SK-N-SH treated with all-trans-retinoic acid at 6 μM for 48 hours (cell line): Measurements from ENCODE around the gene DBF4B.
"Not testable (repeated sequence)": the region's sequence is repeated elsewhere in the genome, so short reads cannot be mapped to it uniquely, and the experiment has no call there.

Experiments used
- BACH2 ChIP-seq: fragments of 250-450 bp; sonication (Bioruptor Pico); IDR thresholded peaks from 2 replicates; pipeline ENCODE4 v1.9.0; 2021; ENCODE audit warnings: mild to moderate bottlenecking, borderline replicate concordance
- CSDC2 ChIP-seq: fragments of 250-450 bp; sonication (Bioruptor Pico); IDR thresholded peaks from 2 replicates; pipeline ENCODE4 v1.5.0; 2020; ENCODE audit warnings: mild to moderate bottlenecking, moderate library complexity
- CSRNP3 ChIP-seq: fragments of 250-450 bp; sonication (Bioruptor Pico); IDR thresholded peaks from 2 replicates; pipeline ENCODE4 v1.5.1; 2021; ENCODE audit warnings: mild to moderate bottlenecking, moderate library complexity
- ISL1 ChIP-seq: fragments of 250-450 bp; sonication (Bioruptor Pico); IDR thresholded peaks from 2 replicates; pipeline ENCODE4 v2.1.2; 2022; ENCODE audit warnings: mild to moderate bottlenecking, moderate library complexity
- OSR1 ChIP-seq: fragments of 250-450 bp; sonication (Bioruptor Pico); IDR thresholded peaks from 2 replicates; pipeline ENCODE4 v1.8.0; 2022; ENCODE audit warnings: moderate library complexity, mild to moderate bottlenecking, inconsistent platforms
- PATZ1 ChIP-seq: fragments of 250-450 bp; sonication (Bioruptor Pico); IDR thresholded peaks from 2 replicates; pipeline ENCODE4 v1.8.0; 2020; ENCODE audit warnings: mild to moderate bottlenecking, moderate library complexity, borderline replicate concordance
- POU6F1 ChIP-seq: fragments of 250-450 bp; sonication (Bioruptor Pico); IDR thresholded peaks from 2 replicates; pipeline ENCODE4 v1.8.0; 2021; ENCODE audit warnings: low read depth, mild to moderate bottlenecking, moderate library complexity, borderline replicate concordance
- RARB ChIP-seq: fragments of 250-450 bp; sonication (Bioruptor Pico); IDR thresholded peaks from 2 replicates; pipeline ENCODE4 v1.8.0; 2021; ENCODE audit warnings: mild to moderate bottlenecking, moderate library complexity
- SNAI2 ChIP-seq: fragments of 250-450 bp; sonication (Bioruptor Pico); IDR thresholded peaks from 2 replicates; pipeline ENCODE4 v1.5.0; 2020; ENCODE audit warnings: mild to moderate bottlenecking, moderate library complexity
- TOX ChIP-seq: fragments of 250-450 bp; sonication (Bioruptor Pico); IDR thresholded peaks from 2 replicates; pipeline ENCODE4 v1.8.0; 2021; ENCODE audit warnings: mild to moderate bottlenecking, moderate library complexity, borderline replicate concordance
- ZC3H10 ChIP-seq: fragments of 250-450 bp; sonication (Bioruptor Pico); IDR thresholded peaks from 2 replicates; pipeline ENCODE4 v1.5.1; 2021; ENCODE audit warnings: mild to moderate bottlenecking, moderate library complexity
- ZNF565 ChIP-seq: fragments of 450-650 bp; formaldehyde crosslinking; conservative IDR thresholded peaks from 2 replicates; pipeline ENCODE4 v1.5.0; 2020; ENCODE audit warnings: low read depth, mild to moderate bottlenecking, moderate library complexity
- ZNF70 ChIP-seq: fragments of 450-650 bp; formaldehyde crosslinking; IDR thresholded peaks from 2 replicates; pipeline ENCODE4 v1.5.0; 2020; ENCODE audit warnings: mild to moderate bottlenecking, moderate library complexity
- ZNF8 ChIP-seq: fragments of 450-650 bp; formaldehyde crosslinking; IDR thresholded peaks from 2 replicates; pipeline ENCODE4 v1.5.0; 2020; ENCODE audit warnings: mild to moderate bottlenecking, moderate library complexity

- not testable (repeated sequence) for TF ChIP-seq OSR1 (CRISPR knock-in tag); RARB (CRISPR knock-in tag); SNAI2; PATZ1 (CRISPR knock-in tag); CSDC2; CSRNP3 (CRISPR knock-in tag); POU6F1 (CRISPR knock-in tag); ISL1 (CRISPR knock-in tag); ZNF70 (CRISPR knock-in tag); ZNF8 (CRISPR knock-in tag); BACH2 (CRISPR knock-in tag); ZC3H10; TOX (CRISPR knock-in tag); ZNF565
Measured at GRCh38 chr17:44683303-44683702, 25.2 kb upstream of the DBF4B start.
